ENCODE results near the gene ABLIM1.

ABLIM1 gene

DNA sequence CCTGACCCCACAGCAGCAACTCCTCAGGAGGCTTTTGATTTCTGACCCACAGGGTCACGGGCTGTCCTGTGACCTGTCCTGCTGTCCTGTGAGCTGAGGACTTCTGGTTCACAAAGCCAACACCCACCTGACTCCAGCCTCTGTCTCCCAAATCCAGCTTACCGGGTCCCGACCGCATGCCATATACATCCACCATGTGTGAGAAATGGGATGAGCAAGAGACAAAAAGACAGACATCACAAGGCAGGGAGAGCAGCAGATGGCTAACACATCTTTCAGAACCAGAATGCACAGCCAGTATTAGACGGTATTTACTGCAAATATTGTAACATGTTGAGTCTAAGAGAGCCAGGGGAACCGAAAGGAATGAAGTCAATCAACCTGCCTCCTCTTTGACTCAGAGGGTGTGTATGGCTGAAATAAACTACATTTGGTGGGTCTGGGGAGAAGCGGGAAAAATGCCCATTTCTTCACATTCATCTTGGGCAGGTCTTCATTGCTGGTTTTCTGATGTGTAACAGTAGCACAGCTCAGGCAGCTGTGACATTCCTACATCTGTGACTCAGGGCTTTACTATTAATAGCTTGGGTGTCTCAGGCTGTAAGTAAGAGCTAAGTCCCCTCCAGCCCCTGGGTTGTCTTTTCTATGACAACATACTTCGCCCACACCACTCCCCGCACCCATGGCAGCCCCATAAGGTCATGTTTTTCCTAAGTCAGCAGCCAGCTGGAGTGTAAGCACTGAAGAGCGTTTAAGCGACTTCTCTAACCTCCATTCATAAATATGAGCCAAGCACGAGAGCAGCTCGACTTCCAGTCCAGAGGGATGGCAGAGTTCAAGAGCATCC, 25.0 kb downstream of the ABLIM1 start:
- TF ChIP-seq, protein P1, sequence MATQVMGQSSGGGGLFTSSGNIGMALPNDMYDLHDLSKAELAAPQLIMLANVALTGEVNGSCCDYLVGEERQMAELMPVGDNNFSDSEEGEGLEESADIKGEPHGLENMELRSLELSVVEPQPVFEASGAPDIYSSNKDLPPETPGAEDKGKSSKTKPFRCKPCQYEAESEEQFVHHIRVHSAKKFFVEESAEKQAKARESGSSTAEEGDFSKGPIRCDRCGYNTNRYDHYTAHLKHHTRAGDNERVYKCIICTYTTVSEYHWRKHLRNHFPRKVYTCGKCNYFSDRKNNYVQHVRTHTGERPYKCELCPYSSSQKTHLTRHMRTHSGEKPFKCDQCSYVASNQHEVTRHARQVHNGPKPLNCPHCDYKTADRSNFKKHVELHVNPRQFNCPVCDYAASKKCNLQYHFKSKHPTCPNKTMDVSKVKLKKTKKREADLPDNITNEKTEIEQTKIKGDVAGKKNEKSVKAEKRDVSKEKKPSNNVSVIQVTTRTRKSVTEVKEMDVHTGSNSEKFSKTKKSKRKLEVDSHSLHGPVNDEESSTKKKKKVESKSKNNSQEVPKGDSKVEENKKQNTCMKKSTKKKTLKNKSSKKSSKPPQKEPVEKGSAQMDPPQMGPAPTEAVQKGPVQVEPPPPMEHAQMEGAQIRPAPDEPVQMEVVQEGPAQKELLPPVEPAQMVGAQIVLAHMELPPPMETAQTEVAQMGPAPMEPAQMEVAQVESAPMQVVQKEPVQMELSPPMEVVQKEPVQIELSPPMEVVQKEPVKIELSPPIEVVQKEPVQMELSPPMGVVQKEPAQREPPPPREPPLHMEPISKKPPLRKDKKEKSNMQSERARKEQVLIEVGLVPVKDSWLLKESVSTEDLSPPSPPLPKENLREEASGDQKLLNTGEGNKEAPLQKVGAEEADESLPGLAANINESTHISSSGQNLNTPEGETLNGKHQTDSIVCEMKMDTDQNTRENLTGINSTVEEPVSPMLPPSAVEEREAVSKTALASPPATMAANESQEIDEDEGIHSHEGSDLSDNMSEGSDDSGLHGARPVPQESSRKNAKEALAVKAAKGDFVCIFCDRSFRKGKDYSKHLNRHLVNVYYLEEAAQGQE (IDR thresholded peaks at IDR 0.05; ENCODE audit: low read depth) = no peak
- no peak for TF ChIP-seq TAF1 (IDR thresholded peaks at IDR 0.05; ENCODE audit: low read depth)
- no peak for TF ChIP-seq CEBPB (IDR thresholded peaks at IDR 0.05)
- TF ChIP-seq TCF12 (IDR thresholded peaks at IDR 0.05; ENCODE audit: low read depth) = peak; percentile 71; the same call in 1 of the 2 replicates
- peak; percentile 43; the same call in 1 of the 2 replicates for TF ChIP-seq MAX (IDR thresholded peaks at IDR 0.05)
- no peak for TF ChIP-seq FOXM1 (IDR thresholded peaks at IDR 0.05; ENCODE audit: borderline replicate concordance, low read depth)
- TF ChIP-seq TEAD4 (IDR thresholded peaks at IDR 0.05) = peak; percentile 77
- peak; percentile 39; the same call in 1 of the 2 replicates for TF ChIP-seq NFIC (IDR thresholded peaks at IDR 0.05)
- peak; percentile 49; the same call in 1 of the 2 replicates for TF ChIP-seq EP300 (IDR thresholded peaks at IDR 0.05; ENCODE audit: borderline replicate concordance)

DNA sequence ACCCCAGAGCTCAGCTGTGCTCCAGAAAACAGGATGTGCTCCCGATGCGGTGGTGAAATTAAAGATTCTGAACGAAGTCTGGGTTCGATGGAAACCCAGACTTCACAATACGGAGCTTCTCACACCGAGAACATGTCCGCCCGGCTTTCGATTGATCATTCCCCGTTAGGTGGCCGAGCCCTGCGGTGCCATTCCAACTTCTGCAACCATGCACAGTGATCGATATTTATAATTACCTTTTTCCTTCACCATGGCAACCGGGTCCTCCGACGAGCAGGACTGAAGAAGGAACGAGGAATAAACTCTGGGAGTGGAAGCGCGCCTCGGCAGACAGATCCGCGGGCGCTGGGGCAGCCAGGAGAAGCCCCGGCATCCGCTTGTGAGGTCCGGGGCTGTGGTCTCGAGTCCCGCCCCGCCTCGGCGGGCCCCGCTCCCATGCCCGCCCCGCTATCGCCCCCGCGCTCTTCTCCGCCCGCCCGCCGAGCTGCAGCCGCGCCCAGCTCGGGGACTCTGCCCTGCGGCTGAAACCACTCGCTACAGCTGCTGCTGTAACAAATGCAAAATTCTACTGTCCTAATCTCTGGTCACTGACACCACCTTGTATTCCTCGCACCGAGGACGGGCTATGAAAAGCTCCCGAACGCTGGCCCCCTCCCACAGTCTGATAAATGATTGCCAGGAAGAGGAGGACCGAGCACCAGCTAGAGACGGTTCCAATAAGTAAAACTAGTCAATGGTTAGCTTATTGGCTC, 26.2 kb downstream of the ABLIM1 start:
- no peak for TF ChIP-seq NFIC (IDR thresholded peaks at IDR 0.05)
- TF ChIP-seq FOXM1 (IDR thresholded peaks at IDR 0.05; ENCODE audit: borderline replicate concordance, low read depth) = no peak
- no peak for TF ChIP-seq TEAD4 (IDR thresholded peaks at IDR 0.05)
- TF ChIP-seq EGR1 (IDR thresholded peaks at IDR 0.05) = peak; percentile 43; the same call in 1 of the 2 replicates
- no peak for TF ChIP-seq TCF12 (IDR thresholded peaks at IDR 0.05; ENCODE audit: low read depth)
- TF ChIP-seq CEBPB (IDR thresholded peaks at IDR 0.05) = no peak
- no peak; the same call in 1 of the 2 replicates for TF ChIP-seq ZBTB7A (IDR thresholded peaks at IDR 0.05; ENCODE audit: low read depth)

- no peak for TF ChIP-seq USF1 (IDR thresholded peaks at IDR 0.05)
- TF ChIP-seq FOXM1 (IDR thresholded peaks at IDR 0.05; ENCODE audit: borderline replicate concordance, low read depth) = no peak
- no peak for TF ChIP-seq CEBPB (IDR thresholded peaks at IDR 0.05)
- TF ChIP-seq TEAD4 (IDR thresholded peaks at IDR 0.05) = no peak
- TF ChIP-seq MAX (IDR thresholded peaks at IDR 0.05) = no peak
- no peak for TF ChIP-seq NFIC (IDR thresholded peaks at IDR 0.05)
- TF ChIP-seq EGR1 (IDR thresholded peaks at IDR 0.05) = no peak
- no peak for TF ChIP-seq RAD21 (IDR thresholded peaks at IDR 0.05; ENCODE audit: low read depth)
- TF ChIP-seq CREB1 (IDR thresholded peaks at IDR 0.05; ENCODE audit: low read depth) = no peak
- no peak for TF ChIP-seq EP300 (IDR thresholded peaks at IDR 0.05; ENCODE audit: borderline replicate concordance)
- TF ChIP-seq YY1 (IDR thresholded peaks at IDR 0.05; ENCODE audit: low read depth) = no peak
- TF ChIP-seq ZBTB7A (IDR thresholded peaks at IDR 0.05; ENCODE audit: low read depth) = no peak
- TF ChIP-seq, protein P1 (IDR thresholded peaks at IDR 0.05; ENCODE audit: low read depth) = no peak
- TF ChIP-seq TAF1 (IDR thresholded peaks at IDR 0.05; ENCODE audit: low read depth) = no peak
- TF ChIP-seq TCF12 (IDR thresholded peaks at IDR 0.05; ENCODE audit: low read depth) = no peak
These were observed 26.9 kb downstream of the ABLIM1 start for GRCh38 chr10:114631090-114631665.

- TF ChIP-seq EP300 (IDR thresholded peaks at IDR 0.05; ENCODE audit: borderline replicate concordance) = no peak
- no peak for TF ChIP-seq EGR1 (IDR thresholded peaks at IDR 0.05)
- TF ChIP-seq RAD21 (IDR thresholded peaks at IDR 0.05; ENCODE audit: low read depth) = no peak
- TF ChIP-seq TEAD4 (IDR thresholded peaks at IDR 0.05) = no peak
- no peak for TF ChIP-seq NFIC (IDR thresholded peaks at IDR 0.05)
- no peak for TF ChIP-seq CREB1 (IDR thresholded peaks at IDR 0.05; ENCODE audit: low read depth)
- TF ChIP-seq USF1 (IDR thresholded peaks at IDR 0.05) = no peak
- no peak for TF ChIP-seq TAF1 (IDR thresholded peaks at IDR 0.05; ENCODE audit: low read depth)
- no peak for TF ChIP-seq YY1 (IDR thresholded peaks at IDR 0.05; ENCODE audit: low read depth)
- TF ChIP-seq FOXM1 (IDR thresholded peaks at IDR 0.05; ENCODE audit: borderline replicate concordance, low read depth) = no peak
- TF ChIP-seq TCF12 (IDR thresholded peaks at IDR 0.05; ENCODE audit: low read depth) = no peak
- TF ChIP-seq, protein P1 (IDR thresholded peaks at IDR 0.05; ENCODE audit: low read depth) = no peak
- TF ChIP-seq CEBPB (IDR thresholded peaks at IDR 0.05) = no peak
These were observed 28.0 kb downstream of the ABLIM1 start for GRCh38 chr10:114629824-114630730.

All from Ishikawa (cell line).